Muscle of leg (tissue), 11 donors: Measurements from ENCODE around the gene LRRC53. TPM values are rescaled to one million over a fixed set of nuclear protein-coding genes. Genes with fewer than 3 reads are reported as not detected.

Experiments
- DNase-seq: peaks from one replicate; pipeline ENCODE4 v3.0.0; 2013
- H3K27ac ChIP-seq: one replicate; pipeline ENCODE4 v1.5.1; 2013; ENCODE audit warnings: mild to moderate bottlenecking, low read length, control low read depth
- H3K27me3 ChIP-seq: one replicate; pipeline ENCODE4 v1.6.1; 2013; ENCODE audit warnings: low read length; ENCODE audit not compliant: control insufficient read depth, insufficient read depth
- H3K36me3 ChIP-seq: one replicate; pipeline ENCODE4 v1.6.1; 2013; ENCODE audit warnings: low read length; ENCODE audit not compliant: control insufficient read depth, insufficient read depth
- H3K4me1 ChIP-seq: one replicate; pipeline ENCODE4 v1.6.1; 2013; ENCODE audit warnings: low read length; ENCODE audit not compliant: control insufficient read depth, insufficient read depth
- H3K4me3 ChIP-seq: one replicate; pipeline ENCODE4 v1.5.1; 2013; ENCODE audit warnings: low read length, control low read depth
- H3K9me3 ChIP-seq: replicated peaks from 2 replicates; pipeline ENCODE4 v1.6.1; 2013; ENCODE audit warnings: low read depth, low read length; ENCODE audit not compliant: control insufficient read depth
- WGBS: methylation state at CpG from one replicate; pipeline ENCODE4 v1.1.5; 2013; ENCODE audit warnings: missing lambda C conversion rate; ENCODE audit not compliant: insufficient coverage; 5-methylcytosine and 5-hydroxymethylcytosine counted together
- polyA plus RNA-seq, 8 donors: library from polyadenylated mRNA; unstranded; fragments of 120-200 nt; gene quantifications; one replicate each; pipeline versions ENCODE4 v1.2.1 to v1.2.3, GENCODE V29; 2013; ENCODE audit warnings: inconsistent platforms in 1 of 8, low replicate concordance in 1 of 8; ENCODE audit not compliant: insufficient read length in 8 of 8, insufficient read depth in 1 of 8
- total RNA-seq: library from RNA; stranded (reverse); fragments of 120-200 nt; gene quantifications from one replicate; pipeline ENCODE4 v1.2.4, GENCODE V29; 2013

LRRC53 gene
- total and polyA plus RNA-seq, 9 donors: not detected

- no peaks in the 10 kb centered on the region for H3K9me3 ChIP-seq
- H3K27me3 ChIP-seq: no peaks in the 10 kb centered on the region
- DNase-seq: no peak
- no peaks in the 10 kb centered on the region for H3K36me3 ChIP-seq
- 63% methylated on average over 1 of the region's 1 CpG for WGBS
- H3K4me1 ChIP-seq: no peaks in the 10 kb centered on the region
- no peak overlapping the region for H3K27ac ChIP-seq
- H3K4me3 ChIP-seq: no peak overlapping the region
Measured at GRCh38 chr1:74452035-74452434, 60.4 kb downstream of the LRRC53 start.

- Histone ChIP-seq H3K4me1 (no peaks in the 10 kb centered on the region), H3K9me3 (no peaks in the 10 kb centered on the region), H3K27ac (no peak overlapping the region), H3K36me3 (no peaks in the 10 kb centered on the region), H3K27me3 (no peaks in the 10 kb centered on the region), H3K4me3 (no peak overlapping the region)
- WGBS: no CpG with 5 or more reads among the region's 1 CpG
- DNase-seq: no peak
Measured at GRCh38 chr1:74437035-74437434, 75.4 kb downstream of the LRRC53 start.

- H3K4me1 ChIP-seq: no peaks in the 10 kb centered on the region
- H3K36me3 ChIP-seq: no peaks in the 10 kb centered on the region
- WGBS: no CpG with 5 or more reads among the region's 1 CpG
- H3K9me3 ChIP-seq: no peaks in the 10 kb centered on the region
- H3K27me3 ChIP-seq: no peaks in the 10 kb centered on the region
- no peak overlapping the region for H3K4me3 ChIP-seq
- no peak for DNase-seq
- H3K27ac ChIP-seq: no peak overlapping the region
Measured at GRCh38 chr1:74436078-74436477, 76.3 kb downstream of the LRRC53 start.

GRCh38 chr1:74434321-74434720, 78.1 kb downstream of the LRRC53 start:
- Histone ChIP-seq H3K27me3 (no peaks in the 10 kb centered on the region), H3K27ac (no peak overlapping the region), H3K9me3 (no peaks in the 10 kb centered on the region), H3K4me3 (no peak overlapping the region), H3K36me3 (no peaks in the 10 kb centered on the region), H3K4me1 (no peaks in the 10 kb centered on the region)
- 80% methylated on average over 1 of the region's 2 CpGs for WGBS
- no peak for DNase-seq

- no peak overlapping the region for H3K27ac ChIP-seq
- WGBS: no CpG with 5 or more reads among the region's 1 CpG
- H3K4me3 ChIP-seq: no peak overlapping the region
- H3K27me3 ChIP-seq: no peaks in the 10 kb centered on the region
- H3K4me1 ChIP-seq: no peaks in the 10 kb centered on the region
- no peaks in the 10 kb centered on the region for H3K36me3 ChIP-seq
- no peak for DNase-seq
- H3K9me3 ChIP-seq: no peaks in the 10 kb centered on the region
Measured at GRCh38 chr1:74432325-74432724, 80.1 kb downstream of the LRRC53 start.

GRCh38 chr1:74431531-74431930, 80.9 kb downstream of the LRRC53 start:
- Histone ChIP-seq H3K4me1 (no peaks in the 10 kb centered on the region), H3K27me3 (no peaks in the 10 kb centered on the region), H3K27ac (no peak overlapping the region), H3K9me3 (no peaks in the 10 kb centered on the region), H3K36me3 (no peaks in the 10 kb centered on the region), H3K4me3 (no peak overlapping the region)
- no peak for DNase-seq
- WGBS: no CpG with 5 or more reads among the region's 4 CpGs

GRCh38 chr1:74430342-74430934, 82.0 kb downstream of the LRRC53 start:
- no peak overlapping the region for H3K4me3 ChIP-seq
- no peak overlapping the region for H3K27ac ChIP-seq
- H3K36me3 ChIP-seq: no peaks in the 10 kb centered on the region
- H3K4me1 ChIP-seq: no peaks in the 10 kb centered on the region
- H3K9me3 ChIP-seq: no peaks in the 10 kb centered on the region
- no peak for DNase-seq
- no CpG with 5 or more reads among the region's 4 CpGs for WGBS
- H3K27me3 ChIP-seq: no peaks in the 10 kb centered on the region

- Histone ChIP-seq H3K27me3 (no peaks in the 10 kb centered on the region), H3K27ac (no peak overlapping the region), H3K9me3 (no peaks in the 10 kb centered on the region), H3K4me3 (no peak overlapping the region), H3K4me1 (no peaks in the 10 kb centered on the region), H3K36me3 (no peaks in the 10 kb centered on the region)
- WGBS: 67% methylated on average over 1 of the region's 3 CpGs
- DNase-seq: no peak
Measured at GRCh38 chr1:74429580-74429979, 82.8 kb downstream of the LRRC53 start.

- Histone ChIP-seq H3K27ac (no peak overlapping the region), H3K4me3 (no peak overlapping the region), H3K36me3 (no peaks in the 10 kb centered on the region), H3K4me1 (no peaks in the 10 kb centered on the region), H3K9me3 (no peaks in the 10 kb centered on the region), H3K27me3 (no peaks in the 10 kb centered on the region)
- no CpG with 5 or more reads among the region's 1 CpG for WGBS
- DNase-seq: no peak
Measured at GRCh38 chr1:74427681-74428080, 84.7 kb downstream of the LRRC53 start.

- WGBS: 12% methylated on average over 4 of the region's 7 CpGs
- H3K27ac ChIP-seq: no peak overlapping the region
- H3K9me3 ChIP-seq: no peaks in the 10 kb centered on the region
- no peak overlapping the region for H3K4me3 ChIP-seq
- H3K36me3 ChIP-seq: no peaks in the 10 kb centered on the region
- no peak for DNase-seq
- no peaks in the 10 kb centered on the region for H3K27me3 ChIP-seq
- no peaks in the 10 kb centered on the region for H3K4me1 ChIP-seq
Measured at GRCh38 chr1:74426208-74426937, 86.0 kb downstream of the LRRC53 start.
